HUES6 (cell line): ENCODE results near the gene CYP8B1.

Experiments used
- H3K27ac ChIP-seq: 2 replicates; pipeline ENCODE4 v1.7.0; 2013; ENCODE audit warnings: low read depth, mild to moderate bottlenecking, low read length, inconsistent platforms
- H3K27me3 ChIP-seq: 2 replicates; pipeline ENCODE4 v1.6.1; 2013; ENCODE audit warnings: low read length; ENCODE audit not compliant: control insufficient read depth, insufficient read depth
- H3K36me3 ChIP-seq: 2 replicates; pipeline ENCODE4 v1.6.1; 2013; ENCODE audit warnings: low read length; ENCODE audit not compliant: control insufficient read depth, insufficient read depth
- H3K4me1 ChIP-seq: 2 replicates; pipeline ENCODE4 v1.6.1; 2013; ENCODE audit warnings: low read length; ENCODE audit not compliant: control insufficient read depth, insufficient read depth
- H3K4me3 ChIP-seq: 2 replicates; pipeline ENCODE4 v1.5.1; 2013; ENCODE audit warnings: low read depth, low read length
- H3K9ac ChIP-seq: one replicate; pipeline ENCODE4 v1.6.1; 2013; ENCODE audit warnings: mild to moderate bottlenecking, low read length
- H3K9me3 ChIP-seq: 2 replicates; pipeline ENCODE4 v1.6.1; 2013; ENCODE audit warnings: low read depth, low read length; ENCODE audit not compliant: control insufficient read depth, insufficient read depth

The CYP8B1 gene

DNA sequence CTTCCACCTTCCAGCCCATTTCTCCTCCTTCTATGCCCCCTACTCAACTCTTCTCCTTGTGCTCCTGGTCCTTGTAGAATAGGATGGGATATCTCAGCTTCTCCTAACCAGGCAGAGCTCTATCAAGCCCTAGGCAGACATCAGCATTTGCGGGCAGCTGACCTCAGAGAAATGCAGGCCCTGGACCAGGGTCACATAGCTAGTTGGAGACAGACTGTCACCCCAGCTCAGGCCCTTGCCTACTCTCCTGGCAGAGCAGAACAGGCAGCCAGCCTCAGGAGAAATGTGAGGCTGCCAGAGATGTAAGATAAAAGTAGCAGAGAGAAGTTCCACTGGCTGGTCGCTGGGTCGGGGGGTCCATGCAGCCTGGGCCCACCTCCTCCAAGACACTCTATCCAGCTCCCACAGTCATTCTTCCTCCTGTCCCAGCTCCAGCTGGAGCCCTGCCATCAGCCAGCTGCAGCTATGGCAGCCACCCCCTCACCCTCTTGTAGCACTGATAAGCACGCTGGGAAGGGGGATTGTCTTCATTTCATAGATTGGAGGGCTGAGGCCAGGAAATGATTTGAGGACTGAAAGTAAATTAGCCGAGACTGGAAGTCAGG is 4.0 kb downstream of the CYP8B1 start:
- Histone ChIP-seq H3K9me3 (no peaks in the 10 kb centered on the region), H3K9ac (no peak overlapping the region), H3K27ac (no peak overlapping the region), H3K4me3 (no peak overlapping the region), H3K36me3 (no peaks in the 10 kb centered on the region), H3K27me3 (0 out of 2 replicates have a peak, but pooled peaks cover 5% of the 10 kb centered on the region), H3K4me1 (no peaks in the 10 kb centered on the region)

DNA sequence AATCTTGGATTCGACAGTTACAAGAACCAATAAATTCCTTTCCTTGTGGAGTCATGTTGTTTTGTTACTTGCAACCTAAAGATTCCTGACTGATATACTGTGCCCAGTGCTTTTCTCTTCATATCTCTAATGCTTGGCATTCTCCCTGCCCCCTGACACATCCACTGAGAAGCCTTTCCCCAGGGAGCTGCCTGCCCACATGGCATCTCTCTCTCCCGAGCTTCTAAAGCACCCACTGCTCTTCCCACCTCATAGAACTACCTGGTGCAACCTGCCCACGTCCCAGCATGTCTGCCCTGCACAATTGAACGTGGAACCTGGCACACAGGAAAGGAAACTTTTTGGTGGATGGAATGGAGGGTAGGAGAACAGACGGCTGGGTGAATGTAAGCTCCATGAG is 6.8 kb downstream of the CYP8B1 start:
- H3K4me3 ChIP-seq: no peak overlapping the region
- H3K36me3 ChIP-seq: no peaks in the 10 kb centered on the region
- H3K27me3 ChIP-seq: no peaks in the 10 kb centered on the region
- H3K9ac ChIP-seq: no peak overlapping the region
- H3K27ac ChIP-seq: no peak overlapping the region
- no peaks in the 10 kb centered on the region for H3K9me3 ChIP-seq
- no peaks in the 10 kb centered on the region for H3K4me1 ChIP-seq

DNA sequence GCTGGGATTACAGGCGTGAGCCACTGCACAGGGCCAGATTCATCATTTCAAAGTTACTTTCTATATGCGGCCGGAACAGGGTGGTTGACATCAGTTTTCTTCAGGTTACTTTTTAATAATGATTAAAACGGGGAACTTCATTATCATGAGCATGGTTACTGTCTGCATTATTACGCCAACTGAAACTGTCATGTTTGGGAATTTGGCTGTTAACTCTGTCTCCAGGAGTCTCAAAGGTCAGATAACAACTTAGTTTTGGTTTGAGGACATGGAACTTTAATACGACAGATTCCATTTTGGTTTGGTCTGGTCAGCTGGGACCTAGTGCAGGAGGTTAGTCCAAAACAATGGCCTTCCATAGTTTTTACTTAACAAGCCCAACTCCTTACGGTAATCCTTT is 8.5 kb downstream of the CYP8B1 start:
- H3K4me1 ChIP-seq: no peaks in the 10 kb centered on the region
- no peak overlapping the region for H3K4me3 ChIP-seq
- no peaks in the 10 kb centered on the region for H3K36me3 ChIP-seq
- H3K27ac ChIP-seq: no peak overlapping the region
- H3K9ac ChIP-seq: no peak overlapping the region
- no peaks in the 10 kb centered on the region for H3K27me3 ChIP-seq
- no peaks in the 10 kb centered on the region for H3K9me3 ChIP-seq

DNA sequence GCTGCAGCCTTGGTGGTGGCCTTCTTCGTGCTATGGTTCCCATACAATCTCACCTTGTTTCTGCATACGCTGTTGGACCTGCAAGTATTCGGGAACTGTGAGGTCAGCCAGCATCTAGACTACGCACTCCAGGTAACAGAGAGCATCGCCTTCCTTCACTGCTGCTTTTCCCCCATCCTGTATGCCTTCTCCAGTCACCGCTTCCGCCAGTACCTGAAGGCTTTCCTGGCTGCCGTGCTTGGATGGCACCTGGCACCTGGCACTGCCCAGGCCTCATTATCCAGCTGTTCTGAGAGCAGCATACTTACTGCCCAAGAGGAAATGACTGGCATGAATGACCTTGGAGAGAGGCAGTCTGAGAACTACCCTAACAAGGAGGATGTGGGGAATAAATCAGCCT is 10.4 kb downstream of the CYP8B1 start:
- no peaks in the 10 kb centered on the region for H3K4me1 ChIP-seq
- H3K4me3 ChIP-seq: no peak overlapping the region
- H3K27me3 ChIP-seq: no peaks in the 10 kb centered on the region
- no peaks in the 10 kb centered on the region for H3K9me3 ChIP-seq
- no peak overlapping the region for H3K9ac ChIP-seq
- no peak overlapping the region for H3K27ac ChIP-seq
- no peaks in the 10 kb centered on the region for H3K36me3 ChIP-seq

DNA sequence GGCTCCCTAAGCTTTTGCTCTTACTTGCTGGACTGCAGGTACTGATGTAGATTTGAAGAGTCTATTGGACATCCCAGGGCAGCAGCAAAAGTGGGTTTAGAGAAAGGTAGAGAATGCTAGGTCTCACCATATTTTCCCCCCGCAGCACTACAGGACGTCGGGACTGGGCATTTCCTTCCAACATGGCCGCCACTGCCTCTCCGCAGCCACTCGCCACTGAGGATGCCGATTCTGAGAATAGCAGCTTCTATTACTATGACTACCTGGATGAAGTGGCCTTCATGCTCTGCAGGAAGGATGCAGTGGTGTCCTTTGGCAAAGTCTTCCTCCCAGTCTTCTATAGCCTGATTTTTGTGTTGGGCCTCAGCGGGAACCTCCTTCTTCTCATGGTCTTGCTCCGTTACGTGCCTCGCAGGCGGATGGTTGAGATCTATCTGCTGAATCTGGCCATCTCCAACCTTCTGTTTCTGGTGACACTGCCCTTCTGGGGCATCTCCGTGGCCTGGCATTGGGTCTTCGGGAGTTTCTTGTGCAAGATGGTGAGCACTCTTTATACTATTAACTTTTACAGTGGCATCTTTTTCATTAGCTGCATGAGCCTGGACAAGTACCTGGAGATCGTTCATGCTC is 11.2 kb downstream of the CYP8B1 start:
- Histone ChIP-seq H3K4me3 (no peak overlapping the region), H3K36me3 (no peaks in the 10 kb centered on the region), H3K9me3 (no peaks in the 10 kb centered on the region), H3K4me1 (no peaks in the 10 kb centered on the region), H3K27me3 (no peaks in the 10 kb centered on the region), H3K27ac (no peak overlapping the region), H3K9ac (no peak overlapping the region)

DNA sequence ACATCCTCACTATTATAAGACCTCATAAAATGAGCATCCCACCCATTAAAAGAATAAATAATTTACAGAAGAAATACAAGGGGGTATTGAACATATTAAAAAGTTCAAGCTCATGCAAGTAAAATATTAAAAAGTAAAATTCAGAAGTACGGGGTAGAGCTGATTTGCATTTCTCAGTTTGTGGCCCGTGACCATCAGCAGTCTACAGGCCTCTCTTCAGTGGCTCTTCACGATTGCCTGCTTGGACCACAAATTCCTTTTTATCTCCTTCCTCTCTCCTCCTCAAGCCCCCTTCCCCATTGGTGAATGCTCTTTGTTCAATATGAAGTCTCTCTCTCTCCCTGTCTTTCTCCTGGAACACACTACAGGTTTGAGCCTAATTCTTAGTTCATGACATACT is 19.1 kb downstream of the CYP8B1 start:
- Histone ChIP-seq H3K4me1 (no peaks in the 10 kb centered on the region), H3K4me3 (no peak overlapping the region), H3K36me3 (no peaks in the 10 kb centered on the region), H3K27me3 (no peaks in the 10 kb centered on the region), H3K9me3 (no peaks in the 10 kb centered on the region; the same call in 1 of the 2 replicates), H3K27ac (no peak overlapping the region), H3K9ac (no peak overlapping the region)

DNA sequence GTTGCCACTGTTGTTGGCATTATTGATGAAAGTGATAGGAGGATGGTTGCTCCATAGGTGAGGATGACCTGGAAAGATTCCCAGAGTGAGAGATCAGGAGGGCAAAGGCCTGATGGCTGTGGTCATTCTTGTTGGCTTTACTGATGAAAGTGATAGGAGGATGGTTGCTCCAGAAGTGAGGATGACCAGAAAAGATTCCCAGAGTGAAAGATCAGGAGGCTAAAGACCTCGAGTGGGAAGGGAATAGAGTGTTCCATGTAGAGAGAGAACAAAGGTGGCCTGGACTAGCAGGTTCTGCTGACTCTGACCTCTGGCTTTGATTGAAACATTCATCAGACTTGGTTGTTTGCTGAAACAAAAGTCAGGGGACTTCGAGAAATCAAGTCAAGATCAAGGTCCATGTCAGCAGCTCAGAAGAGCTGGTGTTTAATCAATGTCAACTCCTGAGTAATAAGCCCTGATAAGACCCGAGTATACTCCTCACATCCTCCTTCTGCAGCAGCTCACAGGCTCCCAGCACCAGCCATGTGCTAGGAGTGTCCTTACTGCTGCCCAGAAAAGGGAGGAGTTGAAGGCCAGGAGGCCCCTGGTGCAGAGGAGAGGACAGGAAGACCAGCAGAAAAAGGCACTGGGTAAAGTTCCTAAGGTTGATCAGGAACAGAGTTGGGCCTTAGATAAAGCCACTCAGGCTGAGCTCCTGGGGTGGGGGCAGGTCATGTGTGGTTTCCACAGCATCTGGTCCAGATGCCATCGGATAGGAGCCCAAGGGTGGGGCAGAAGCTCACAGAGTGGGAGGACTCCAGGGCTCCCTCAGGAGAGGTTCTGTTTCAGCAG is 19.9 kb downstream of the CYP8B1 start:
- H3K4me1 ChIP-seq: no peaks in the 10 kb centered on the region
- H3K27ac ChIP-seq: no peak overlapping the region
- no peaks in the 10 kb centered on the region for H3K36me3 ChIP-seq
- H3K9me3 ChIP-seq: no peaks in the 10 kb centered on the region; the same call in 1 of the 2 replicates
- H3K9ac ChIP-seq: no peak overlapping the region
- no peaks in the 10 kb centered on the region for H3K27me3 ChIP-seq
- H3K4me3 ChIP-seq: no peak overlapping the region

DNA sequence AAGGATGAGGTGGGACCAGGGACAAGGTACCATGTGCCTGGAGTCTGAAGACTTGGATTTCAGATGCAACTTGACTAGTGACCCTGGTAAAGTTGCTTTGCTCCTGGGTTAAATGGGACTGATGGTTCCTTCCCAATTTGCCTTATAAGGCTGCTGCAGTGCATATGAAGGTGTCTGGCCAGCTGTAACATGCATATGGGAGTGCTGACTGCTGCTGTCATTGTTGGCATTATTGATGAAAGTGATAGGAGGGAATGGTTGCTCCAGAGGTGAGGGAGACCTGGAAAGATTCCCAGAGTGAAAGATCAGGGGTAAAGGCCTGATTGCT is 20.5 kb downstream of the CYP8B1 start:
- Histone ChIP-seq H3K27ac (no peak overlapping the region), H3K9me3 (no peaks in the 10 kb centered on the region; the same call in 1 of the 2 replicates), H3K9ac (no peak overlapping the region), H3K27me3 (no peaks in the 10 kb centered on the region), H3K4me3 (no peak overlapping the region), H3K36me3 (no peaks in the 10 kb centered on the region), H3K4me1 (no peaks in the 10 kb centered on the region)

DNA sequence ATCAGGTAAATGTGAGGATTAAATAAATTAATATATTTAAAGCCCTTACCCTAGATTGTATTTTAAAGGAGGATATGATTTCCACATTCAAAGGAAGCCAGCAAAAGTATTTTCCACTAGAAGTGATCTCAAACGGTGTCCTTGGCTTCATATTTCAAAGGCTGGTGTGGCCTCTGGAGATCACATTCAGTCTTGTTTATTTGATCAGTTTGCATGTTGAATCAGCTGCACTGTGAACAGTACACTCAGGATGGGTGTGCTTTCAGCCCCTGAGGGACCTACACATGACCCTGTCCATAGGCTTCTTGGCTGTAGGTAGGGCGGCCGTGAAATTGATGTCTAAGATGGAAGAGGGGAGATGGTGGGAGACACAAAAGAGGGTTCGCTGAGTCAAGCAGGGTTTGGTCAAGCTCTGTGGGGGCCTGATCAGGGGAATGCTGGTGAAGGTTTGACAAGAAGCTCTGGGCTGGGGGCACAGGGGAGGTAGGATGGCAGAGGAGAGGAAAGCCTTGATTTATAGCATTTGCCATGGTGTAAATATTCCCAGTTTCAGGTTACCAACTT is 21.9 kb downstream of the CYP8B1 start:
- Histone ChIP-seq H3K27me3 (no peaks in the 10 kb centered on the region), H3K4me1 (no peaks in the 10 kb centered on the region), H3K9me3 (no peaks in the 10 kb centered on the region; the same call in 1 of the 2 replicates), H3K9ac (no peak overlapping the region), H3K4me3 (no peak overlapping the region), H3K36me3 (no peaks in the 10 kb centered on the region), H3K27ac (no peak overlapping the region)

DNA sequence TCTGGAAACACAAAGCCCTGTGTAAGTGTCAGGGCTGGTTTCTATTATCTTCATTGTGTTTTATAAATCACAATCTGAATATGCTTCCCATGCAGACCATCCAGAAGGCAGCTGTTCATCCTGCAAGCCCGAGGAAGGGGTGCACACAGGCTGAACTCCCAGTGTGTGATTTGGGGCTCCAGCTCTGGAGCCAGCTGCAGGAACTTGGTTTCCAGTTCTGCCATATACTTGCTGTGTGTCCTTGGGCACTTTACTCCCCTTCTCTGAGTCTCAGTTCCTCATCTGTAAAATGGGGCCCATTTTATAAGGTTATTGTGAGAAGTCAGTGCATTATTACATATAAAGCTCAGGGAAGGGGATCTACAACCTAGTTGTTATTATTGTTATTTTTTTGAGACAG is 22.6 kb downstream of the CYP8B1 start:
- Histone ChIP-seq H3K9me3 (no peaks in the 10 kb centered on the region; the same call in 1 of the 2 replicates), H3K27ac (no peak overlapping the region), H3K4me1 (no peaks in the 10 kb centered on the region), H3K36me3 (no peaks in the 10 kb centered on the region), H3K27me3 (no peaks in the 10 kb centered on the region), H3K9ac (no peak overlapping the region), H3K4me3 (no peak overlapping the region)

DNA sequence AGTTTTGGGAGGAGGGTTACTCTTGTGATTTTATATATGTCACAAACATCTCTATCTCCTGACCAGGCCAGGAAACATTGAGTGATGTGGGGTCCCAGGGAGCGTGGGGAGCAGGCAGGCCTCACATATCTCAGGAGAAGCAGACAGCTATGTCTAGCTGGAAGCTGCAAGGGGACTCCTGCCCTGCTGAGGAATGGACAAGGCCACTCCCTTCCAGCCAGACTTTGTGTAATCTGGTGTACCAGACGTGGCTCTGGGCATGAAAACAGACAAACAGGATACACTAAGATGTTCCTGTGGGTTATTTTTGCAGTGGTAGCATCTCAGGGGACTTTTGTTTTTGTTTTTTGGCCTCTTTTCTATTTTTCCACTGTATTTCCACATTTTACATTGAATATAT is 23.2 kb downstream of the CYP8B1 start:
- Histone ChIP-seq H3K27ac (no peak overlapping the region), H3K4me3 (no peak overlapping the region), H3K4me1 (no peaks in the 10 kb centered on the region), H3K27me3 (no peaks in the 10 kb centered on the region), H3K9me3 (no peaks in the 10 kb centered on the region), H3K36me3 (no peaks in the 10 kb centered on the region), H3K9ac (no peak overlapping the region)
